Panc1 (cell line): ENCODE data around the gene TMEM209. TPM values are rescaled to one million over a fixed set of nuclear protein-coding genes. Genes with fewer than 3 reads are reported as not detected.

Experiments used
- ATAC-seq: fragments of 200-7000 bp; cut with Tn5 transposase; 2 replicates; pipeline ENCODE4 v1.9.1; 2020; ENCODE audit warnings: mild to moderate bottlenecking, moderate library complexity
- BruUV-seq: library from RNA; stranded (reverse); fragments of 400-500 nt; replicated peaks from 2 replicates; lab custom pipeline; 2021; lab: Mats Ljungman, UMichigan
- CTCF ChIA-PET: fragments of 300-600 bp; sonication (Branson Sonifier 250); formaldehyde crosslinking; loops from one replicate; lab custom pipeline; 2022; ENCODE audit warnings: antibody characterized with exemption; lab: Charles Lee
- POLR2A ChIA-PET: fragments of 300-600 bp; sonication (Branson Sonifier 250); formaldehyde crosslinking; loops from one replicate; lab custom pipeline; 2022; ENCODE audit warnings: antibody characterized with exemption; lab: Charles Lee
- DNase-seq: peaks from one replicate; pipeline ENCODE4 v3.0.0-alpha.2; 2010; ENCODE audit warnings: low read depth, low spot score
- H3K27ac ChIP-seq: 2 replicates; pipeline ENCODE4 v1.5.1; 2011; ENCODE audit warnings: mild to moderate bottlenecking, low read length, inconsistent platforms
- H3K27me3 ChIP-seq: fragments of 200-500 bp; sonication (Bioruptor generic); 2 replicates; pipeline ENCODE4 v1.6.0; 2014; ENCODE audit warnings: low read length, inconsistent platforms; ENCODE audit not compliant: control insufficient read depth, insufficient read depth
- H3K36me3 ChIP-seq: fragments of 200-500 bp; sonication (Bioruptor generic); 2 replicates; pipeline ENCODE4 v1.5.1; 2014; ENCODE audit warnings: inconsistent platforms, mild to moderate bottlenecking, low read length, moderate library complexity; ENCODE audit not compliant: control insufficient read depth, insufficient read depth
- H3K4me1 ChIP-seq: 2 replicates; pipeline ENCODE4 v1.5.1; 2011; ENCODE audit warnings: inconsistent platforms, mild to moderate bottlenecking, low read length, moderate library complexity; ENCODE audit not compliant: control insufficient read depth, insufficient read depth
- H3K4me3 ChIP-seq, 2 experiments: 2 replicates each; pipeline ENCODE4 v1.5.1; 2011 to 2012; ENCODE audit warnings: low read depth in 2 of 2, low read length in 2 of 2, mild to moderate bottlenecking in 2 of 2, inconsistent platforms in 1 of 2, moderate library complexity in 1 of 2
- H3K9me3 ChIP-seq: fragments of 200-500 bp; sonication (Bioruptor generic); 2 replicates; pipeline ENCODE4 v1.5.1; 2014; ENCODE audit warnings: low read depth, mild to moderate bottlenecking, inconsistent platforms, low read length, moderate library complexity; ENCODE audit not compliant: control insufficient read depth, insufficient read depth
- CTCF ChIP-seq: fragments of 450-650 bp; IDR thresholded peaks from 2 replicates; pipeline ENCODE4 v1.5.1; 2017; ENCODE audit warnings: mild to moderate bottlenecking
- POLR2AphosphoS5 ChIP-seq: IDR thresholded peaks from 2 replicates; pipeline ENCODE4 v1.6.1; 2012; ENCODE audit warnings: mild to moderate bottlenecking, low read depth, low read length, moderate library complexity
- REST ChIP-seq, 2 experiments: IDR thresholded peaks; 2 replicates each; pipeline ENCODE4 v1.6.1; 2011 to 2012; ENCODE audit warnings: low read depth in 2 of 2, control low read depth in 1 of 2, low read length in 1 of 2, mild to moderate bottlenecking in 1 of 2, moderate library complexity in 1 of 2; ENCODE audit not compliant: insufficient read depth in 1 of 2
- SIN3A ChIP-seq: IDR thresholded peaks from 2 replicates; pipeline ENCODE4 v1.6.1; 2012; ENCODE audit warnings: low read depth, mild to moderate bottlenecking, low read length, moderate library complexity, borderline replicate concordance; ENCODE audit not compliant: insufficient read depth
- TCF7L2 ChIP-seq: IDR thresholded peaks from 2 replicates; pipeline ENCODE4 v1.6.1; 2011; ENCODE audit warnings: mild to moderate bottlenecking, low read depth, low read length, inconsistent platforms
- in situ Hi-C: cut with HindIII; loops from 2 replicates; pipeline ENCODE4 v1.10.0; 2016; ENCODE audit warnings: low sequenced_read_pairs, low pct_unique_long_range_greater_than_20kb
- intact Hi-C: fragments of 100-400 bp; cut with micrococcal nuclease; formaldehyde crosslinking; loops from one replicate; pipeline ENCODE4 v1.10.0; 2022; ENCODE audit not compliant: unreplicated experiment
- total RNA-seq: library from RNA; stranded (reverse); gene quantifications from one replicate; pipeline ENCODE4 v1.2.1, GENCODE V29; 2021; ENCODE audit not compliant: unreplicated experiment

Gene TMEM209
- total RNA-seq, 1 experiment from 2014 or later = 32.3 TPM

GRCh38 chr7:130197094-130197493 is 8.1 kb downstream of the TMEM209 start:
- CTCF ChIA-PET = interaction anchor here (0.6 kb wide), 1 partner anchor 239 kb away, joined by 4 read pairs; no protein-coding TSS in a partner anchor
- no peak for ATAC-seq

GRCh38 chr7:130196476-130196875 is 8.7 kb downstream of the TMEM209 start:
- in situ Hi-C loops (no loop called here), intact Hi-C loops (no loop called here)
- H3K4me3 ChIP-seq = no peak overlapping the region
- no peak for TF ChIP-seq TCF7L2
- no peak for DNase-seq
- peaks cover 15% of the 10 kb centered on the region for H3K36me3 ChIP-seq
- ChIA-PET POLR2A (no interaction called here), CTCF (interaction anchor here (0.6 kb wide), 1 partner anchor 238 kb away, joined by 4 read pairs; no protein-coding TSS in a partner anchor)
- no peak for ATAC-seq
- H3K27me3 ChIP-seq = no peaks in the 10 kb centered on the region
- no peaks in the 10 kb centered on the region for H3K9me3 ChIP-seq
- H3K27ac ChIP-seq = no peak overlapping the region
- BruUV-seq = no TSS peak
- no peaks in the 10 kb centered on the region for H3K4me1 ChIP-seq

More at GRCh38 chr7:130197094-130197493, 8.1 kb downstream of the TMEM209 start:
- in situ Hi-C loops (no loop called here), intact Hi-C loops (no loop called here)
- Histone ChIP-seq H3K36me3 (peaks cover 15% of the 10 kb centered on the region; the same call in 1 of the 2 replicates), H3K27me3 (no peaks in the 10 kb centered on the region), H3K27ac (no peak overlapping the region), H3K9me3 (no peaks in the 10 kb centered on the region), H3K4me3 (no peak overlapping the region), H3K4me1 (no peaks in the 10 kb centered on the region)
- POLR2A ChIA-PET = interaction anchor here (0.7 kb wide), 1 partner anchor 9 kb away, joined by 3 read pairs; no protein-coding TSS in a partner anchor
- BruUV-seq = no TSS peak
- TF ChIP-seq CTCF (no peak), POLR2AphosphoS5 (no peak), REST (IDR thresholded peaks at IDR 0.05; ENCODE audit: insufficient read depth in 1 of 2, low read depth in 2 of 2, low read length in 1 of 2) (no peak), SIN3A (no peak), TCF7L2 (no peak)
- DNase-seq = no peak

- H3K36me3 ChIP-seq = peaks cover 15% of the 10 kb centered on the region
- H3K4me3 ChIP-seq = no peak overlapping the region
- BruUV-seq = no TSS peak
- DNase-seq (no peak), ATAC-seq (no peak)
- no peaks in the 10 kb centered on the region for H3K27me3 ChIP-seq
- intact Hi-C loops = no loop called here
- TF ChIP-seq POLR2AphosphoS5 (no peak), REST (IDR thresholded peaks at IDR 0.05; ENCODE audit: insufficient read depth in 1 of 2, low read depth in 2 of 2, low read length in 1 of 2) (no peak), SIN3A (no peak), TCF7L2 (no peak), CTCF (no peak)
- in situ Hi-C loops = no loop called here
- CTCF ChIA-PET = no interaction called here
- POLR2A ChIA-PET = interaction anchor here (0.7 to 1.9 kb wide), 2 partner anchors 10 to 44 kb away, joined by 4 read pairs; partner anchors contain the start of gene TMEM209
- H3K27ac ChIP-seq = no peak overlapping the region
- no peaks in the 10 kb centered on the region for H3K9me3 ChIP-seq
- no peaks in the 10 kb centered on the region for H3K4me1 ChIP-seq
These were observed 9.8 kb downstream of the TMEM209 start for GRCh38 chr7:130195396-130195795.
